GM13976 (cell line): Measurements from ENCODE around the gene RSPH6A.

Experiments
- DNase-seq: peaks from one replicate; pipeline ENCODE4 v3.0.0; 2012; ENCODE audit warnings: low spot score
- in situ Hi-C: fragments of 300-500 bp; cut with MboI; formaldehyde crosslinking; loops from one replicate; pipeline ENCODE4 v1.12.0; 2022; ENCODE audit warnings: low sequenced_read_pairs, mixed read lengths, inconsistent platforms; ENCODE audit not compliant: unreplicated experiment
- TF ChIP-seq, protein P1 (sequence below): IDR thresholded peaks from 2 replicates; pipeline ENCODE4 v1.5.1; 2012; ENCODE audit warnings: borderline replicate concordance, mild to moderate bottlenecking; ENCODE audit not compliant: insufficient read depth; ENCODE audit errors: extremely low read depth, missing control alignments, control extremely low read depth

RSPH6A gene

GRCh38 chr19:45842198-45842597 is 27.1 kb upstream of the RSPH6A start:
- DNase-seq = no peak
- TF ChIP-seq, protein P1, sequence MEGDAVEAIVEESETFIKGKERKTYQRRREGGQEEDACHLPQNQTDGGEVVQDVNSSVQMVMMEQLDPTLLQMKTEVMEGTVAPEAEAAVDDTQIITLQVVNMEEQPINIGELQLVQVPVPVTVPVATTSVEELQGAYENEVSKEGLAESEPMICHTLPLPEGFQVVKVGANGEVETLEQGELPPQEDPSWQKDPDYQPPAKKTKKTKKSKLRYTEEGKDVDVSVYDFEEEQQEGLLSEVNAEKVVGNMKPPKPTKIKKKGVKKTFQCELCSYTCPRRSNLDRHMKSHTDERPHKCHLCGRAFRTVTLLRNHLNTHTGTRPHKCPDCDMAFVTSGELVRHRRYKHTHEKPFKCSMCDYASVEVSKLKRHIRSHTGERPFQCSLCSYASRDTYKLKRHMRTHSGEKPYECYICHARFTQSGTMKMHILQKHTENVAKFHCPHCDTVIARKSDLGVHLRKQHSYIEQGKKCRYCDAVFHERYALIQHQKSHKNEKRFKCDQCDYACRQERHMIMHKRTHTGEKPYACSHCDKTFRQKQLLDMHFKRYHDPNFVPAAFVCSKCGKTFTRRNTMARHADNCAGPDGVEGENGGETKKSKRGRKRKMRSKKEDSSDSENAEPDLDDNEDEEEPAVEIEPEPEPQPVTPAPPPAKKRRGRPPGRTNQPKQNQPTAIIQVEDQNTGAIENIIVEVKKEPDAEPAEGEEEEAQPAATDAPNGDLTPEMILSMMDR = no peak
- in situ Hi-C loops = no loop called here

GRCh38 chr19:45834970-45835369 is 19.9 kb upstream of the RSPH6A start:
- in situ Hi-C loops = no loop called here
- TF ChIP-seq, protein P1 = no peak
- DNase-seq = no peak

GRCh38 chr19:45828945-45829344 is 13.8 kb upstream of the RSPH6A start:
- no peak for DNase-seq
- TF ChIP-seq, protein P1 = no peak
- in situ Hi-C loops = no loop called here

- no peak for DNase-seq
- in situ Hi-C loops = no loop called here
- TF ChIP-seq, protein P1 = no peak
Observed at GRCh38 chr19:45828523-45828922, 13.4 kb upstream of the RSPH6A start.

GRCh38 chr19:45827459-45828093 is 12.5 kb upstream of the RSPH6A start:
- in situ Hi-C loops = no loop called here
- no peak for DNase-seq
- TF ChIP-seq, protein P1 = no peak

- in situ Hi-C loops = no loop called here
- TF ChIP-seq, protein P1 = no peak
- DNase-seq = no peak
Observed at GRCh38 chr19:45826934-45827333, 11.8 kb upstream of the RSPH6A start.
